Mesothelial cell of epicardium (in vitro differentiated cells): ENCODE measurements around the gene ZNF48. TPM values are rescaled to one million over a fixed set of nuclear protein-coding genes. Genes with fewer than 3 reads are reported as not detected.

Experiments
- DNase-seq, 2 experiments: peaks; one replicate each; pipeline ENCODE4 v3.0.0; 2021; ENCODE audit warnings: low spot score in 2 of 2; ENCODE audit not compliant: unreplicated experiment in 2 of 2
- H3K27ac Mint-ChIP-seq: 2 replicates; pipeline ENCODE4 v1.8.0; 2021; ENCODE audit warnings: mixed read lengths
- H3K27me3 Mint-ChIP-seq: 2 replicates; pipeline ENCODE4 v1.8.0; 2021; ENCODE audit warnings: low read depth, mixed read lengths
- H3K36me3 Mint-ChIP-seq: 2 replicates; pipeline ENCODE4 v1.8.0; 2021; ENCODE audit warnings: mixed read lengths
- H3K4me1 Mint-ChIP-seq: 2 replicates; pipeline ENCODE4 v1.8.0; 2021; ENCODE audit warnings: mixed read lengths
- H3K4me3 Mint-ChIP-seq: 2 replicates; pipeline ENCODE4 v1.8.0; 2021; ENCODE audit warnings: mild to moderate bottlenecking, moderate library complexity, mixed read lengths
- H3K9me3 Mint-ChIP-seq: 2 replicates; pipeline ENCODE4 v1.8.0; 2021; ENCODE audit warnings: mixed read lengths
- total RNA-seq: library from RNA; stranded (reverse); gene quantifications from 3 replicates; pipeline ENCODE4 v1.2.1, GENCODE V29; 2021
- TF ChIP-seq, protein P1 (sequence below): fragments of 200-600 bp; sonication (generic); IDR thresholded peaks from one replicate; pipeline ENCODE4 v1.5.0; 2021; ENCODE audit warnings: antibody characterized with exemption; ENCODE audit not compliant: unreplicated experiment

ZNF48 gene
- total RNA-seq, 1 donor from 2014 or later, result 24.2 TPM

- TF ChIP-seq, protein P1, sequence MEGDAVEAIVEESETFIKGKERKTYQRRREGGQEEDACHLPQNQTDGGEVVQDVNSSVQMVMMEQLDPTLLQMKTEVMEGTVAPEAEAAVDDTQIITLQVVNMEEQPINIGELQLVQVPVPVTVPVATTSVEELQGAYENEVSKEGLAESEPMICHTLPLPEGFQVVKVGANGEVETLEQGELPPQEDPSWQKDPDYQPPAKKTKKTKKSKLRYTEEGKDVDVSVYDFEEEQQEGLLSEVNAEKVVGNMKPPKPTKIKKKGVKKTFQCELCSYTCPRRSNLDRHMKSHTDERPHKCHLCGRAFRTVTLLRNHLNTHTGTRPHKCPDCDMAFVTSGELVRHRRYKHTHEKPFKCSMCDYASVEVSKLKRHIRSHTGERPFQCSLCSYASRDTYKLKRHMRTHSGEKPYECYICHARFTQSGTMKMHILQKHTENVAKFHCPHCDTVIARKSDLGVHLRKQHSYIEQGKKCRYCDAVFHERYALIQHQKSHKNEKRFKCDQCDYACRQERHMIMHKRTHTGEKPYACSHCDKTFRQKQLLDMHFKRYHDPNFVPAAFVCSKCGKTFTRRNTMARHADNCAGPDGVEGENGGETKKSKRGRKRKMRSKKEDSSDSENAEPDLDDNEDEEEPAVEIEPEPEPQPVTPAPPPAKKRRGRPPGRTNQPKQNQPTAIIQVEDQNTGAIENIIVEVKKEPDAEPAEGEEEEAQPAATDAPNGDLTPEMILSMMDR, result no peak
- peaks cover 3% of the 10 kb centered on the region for H3K27me3 Mint-ChIP-seq
- H3K4me3 Mint-ChIP-seq, result no peak overlapping the region
- no peaks in the 10 kb centered on the region for H3K9me3 Mint-ChIP-seq
- no peak for DNase-seq
- H3K27ac Mint-ChIP-seq, result peak overlapping the region; percentile 99
- no peaks in the 10 kb centered on the region for H3K36me3 Mint-ChIP-seq
- H3K4me1 Mint-ChIP-seq, result peaks cover 49% of the 10 kb centered on the region
Measured at GRCh38 chr16:30372725-30373124, 22.5 kb upstream of the ZNF48 start.

DNA sequence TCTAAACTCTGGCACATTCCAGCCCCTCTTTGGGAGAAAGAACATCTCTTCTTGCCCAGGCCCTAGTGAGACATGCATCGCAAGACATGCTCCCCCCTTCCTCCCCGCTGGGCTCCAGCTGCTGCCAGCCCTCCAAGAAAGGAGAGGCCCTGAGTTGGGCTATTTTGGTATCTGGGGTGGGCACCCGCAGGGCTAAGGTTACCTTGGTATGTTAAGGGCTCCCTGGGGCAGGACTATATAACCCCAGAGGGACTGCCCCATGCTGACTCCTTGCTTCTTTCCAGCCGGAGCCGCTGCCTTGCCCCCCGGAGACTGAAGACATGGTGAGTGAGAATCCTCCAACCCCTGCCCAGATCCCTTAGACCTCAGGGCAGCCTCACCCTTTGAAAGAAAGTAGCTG, 20.7 kb upstream of the ZNF48 start, which contains the start of gene MYL11:
MYL11 (plus strand) TSS at position 265 of the 400 bp plus-strand sequence; CDS start at position 321, 56 bp downstream.
- DNase-seq, result no peak
- Mint-ChIP-seq H3K27ac (peak within 1 kb of the TSS; percentile 80), H3K36me3 (no peaks in the 10 kb centered on the region), H3K9me3 (no peaks in the 10 kb centered on the region), H3K27me3 (peaks cover 3% of the 10 kb centered on the region), H3K4me3 (no peak within 1 kb of the TSS), H3K4me1 (peaks cover 39% of the 10 kb centered on the region)
- TF ChIP-seq, protein P1, result no peak

DNA sequence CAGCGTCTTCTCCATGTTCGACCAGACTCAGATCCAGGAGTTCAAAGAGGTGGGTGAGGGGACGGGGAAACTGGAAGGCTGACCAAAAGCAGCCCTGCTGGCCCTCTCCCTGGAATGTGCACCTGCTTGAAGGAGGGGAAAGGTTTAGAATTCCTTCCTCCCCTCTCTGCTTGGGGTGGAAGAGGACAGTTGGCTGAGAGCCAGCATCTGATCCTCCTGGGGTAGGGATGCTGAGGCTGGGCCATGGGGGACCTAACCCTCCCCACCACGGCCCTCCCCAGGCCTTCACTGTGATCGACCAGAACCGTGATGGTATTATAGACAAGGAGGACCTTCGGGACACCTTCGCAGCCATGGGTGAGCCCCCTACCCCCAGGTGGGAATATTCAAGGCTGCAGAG, 19.4 kb upstream of the ZNF48 start:
- Mint-ChIP-seq H3K4me1 (peaks cover 42% of the 10 kb centered on the region), H3K27me3 (no peaks in the 10 kb centered on the region), H3K9me3 (no peaks in the 10 kb centered on the region), H3K4me3 (no peak overlapping the region), H3K27ac (peak overlapping the region; percentile 80), H3K36me3 (peaks cover 2% of the 10 kb centered on the region)
- no peak for DNase-seq
- TF ChIP-seq, protein P1, result no peak

GRCh38 chr16:30376461-30376902, 18.7 kb upstream of the ZNF48 start:
- H3K27ac Mint-ChIP-seq, result peak overlapping the region; percentile 100
- H3K4me1 Mint-ChIP-seq, result peaks cover 36% of the 10 kb centered on the region
- H3K36me3 Mint-ChIP-seq, result peaks cover 2% of the 10 kb centered on the region
- H3K27me3 Mint-ChIP-seq, result no peaks in the 10 kb centered on the region
- DNase-seq, result no peak
- no peak overlapping the region for H3K4me3 Mint-ChIP-seq
- TF ChIP-seq, protein P1, result no peak
- H3K9me3 Mint-ChIP-seq, result no peaks in the 10 kb centered on the region

DNA sequence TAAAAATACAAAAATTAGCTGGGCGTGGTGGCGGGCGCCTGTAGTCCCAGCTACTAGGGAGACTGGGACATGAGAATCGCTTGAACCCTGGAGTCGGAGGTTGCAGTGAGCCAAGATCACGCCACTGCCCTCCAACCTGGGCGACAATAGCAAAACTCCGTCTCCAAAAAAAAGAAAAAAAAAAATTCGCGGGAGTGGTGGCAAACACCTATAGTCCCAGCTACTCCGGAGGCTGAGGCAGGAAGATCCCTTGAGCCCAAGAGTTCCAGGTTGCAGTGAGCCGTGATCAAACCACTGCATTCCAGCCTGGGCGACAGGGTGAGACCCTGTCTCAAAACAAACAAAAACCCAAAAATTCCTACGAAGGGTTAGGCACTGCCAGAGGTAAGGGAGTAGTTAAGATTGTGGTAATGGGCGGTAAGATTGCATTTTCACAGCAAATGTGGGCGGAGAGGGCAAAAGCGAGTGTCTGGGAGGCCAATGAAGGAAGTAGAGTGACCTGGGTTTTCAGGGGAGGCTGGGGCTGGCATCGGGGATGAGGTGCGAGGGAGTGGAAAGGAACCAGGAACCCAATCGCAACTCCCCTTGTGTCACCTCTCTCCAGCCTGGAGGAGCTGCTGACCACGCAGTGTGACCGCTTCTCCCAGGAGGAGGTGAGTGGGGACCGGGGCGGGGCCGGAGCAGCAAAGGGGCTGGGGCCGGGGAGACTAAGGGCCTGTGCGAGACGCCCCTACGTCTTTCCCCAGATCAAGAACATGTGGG, 18.0 kb upstream of the ZNF48 start:
- no peak for DNase-seq
- H3K9me3 Mint-ChIP-seq, result no peaks in the 10 kb centered on the region
- H3K27ac Mint-ChIP-seq, result peak overlapping the region; percentile 100
- no peaks in the 10 kb centered on the region for H3K27me3 Mint-ChIP-seq
- peaks cover 2% of the 10 kb centered on the region for H3K36me3 Mint-ChIP-seq
- TF ChIP-seq, protein P1, result no peak
- peak overlapping the region; percentile 87 for H3K4me3 Mint-ChIP-seq
- H3K4me1 Mint-ChIP-seq, result peaks cover 29% of the 10 kb centered on the region
